GM21528 (cell line): ENCODE data around the gene HMGB1.

Experiments
- ATAC-seq: cut with Tn5 transposase; IDR thresholded peaks from one replicate; pipeline ENCODE4 v1.9.1; 2021; ENCODE audit warnings: mild to moderate bottlenecking, moderate library complexity; ENCODE audit not compliant: unreplicated experiment, low FRiP score

HMGB1 gene

GRCh38 chr13:30465593-30466357 lies at the start of gene HMGB1:
Gene HMGB1 (minus strand): TSS chr13:30465936. CDS start chr13:30463680, 2,256 bp downstream.
- ATAC-seq = peak; percentile 89

GRCh38 chr13:30510811-30511371 lies 45.2 kb upstream of the HMGB1 start:
- no peak for ATAC-seq

GRCh38 chr13:30510091-30510490 lies 44.4 kb upstream of the HMGB1 start:
- no peak for ATAC-seq

- ATAC-seq = no peak
Measured at GRCh38 chr13:30509254-30510050, 43.7 kb upstream of the HMGB1 start.

GRCh38 chr13:30504081-30504480 lies 38.3 kb upstream of the HMGB1 start:
- no peak for ATAC-seq

GRCh38 chr13:30502237-30502636 lies 36.5 kb upstream of the HMGB1 start:
- no peak for ATAC-seq

GRCh38 chr13:30499338-30499737 lies 33.6 kb upstream of the HMGB1 start:
- no peak for ATAC-seq

GRCh38 chr13:30496147-30496546 lies 30.4 kb upstream of the HMGB1 start:
- no peak for ATAC-seq

GRCh38 chr13:30495746-30496145 lies 30.0 kb upstream of the HMGB1 start:
- ATAC-seq = no peak

- no peak for ATAC-seq
Measured at GRCh38 chr13:30493658-30494381, 28.1 kb upstream of the HMGB1 start.

- ATAC-seq = no peak
Measured at GRCh38 chr13:30487075-30487470, 21.3 kb upstream of the HMGB1 start.

- no peak for ATAC-seq
Measured at GRCh38 chr13:30486230-30487074, 20.7 kb upstream of the HMGB1 start.

- ATAC-seq = no peak
Measured at GRCh38 chr13:30481241-30481760, 15.6 kb upstream of the HMGB1 start.

- no peak for ATAC-seq
Measured at GRCh38 chr13:30480292-30480950, 14.7 kb upstream of the HMGB1 start.

GRCh38 chr13:30479883-30480219 lies 14.1 kb upstream of the HMGB1 start:
- ATAC-seq = no peak

GRCh38 chr13:30479154-30479882 lies 13.6 kb upstream of the HMGB1 start:
- ATAC-seq = no peak

GRCh38 chr13:30477346-30478195 lies 11.8 kb upstream of the HMGB1 start:
- peak; percentile 94 for ATAC-seq

- no peak for ATAC-seq
Measured at GRCh38 chr13:30473675-30474074, 7.9 kb upstream of the HMGB1 start.
